Measurements from ENCODE around the gene PTPRK.
"Not testable (repeated sequence)": the region's sequence is repeated elsewhere in the genome, so short reads cannot be mapped to it uniquely, and the experiment has no call there.

Gene PTPRK

GRCh38 chr6:127941228-127941627, 579.2 kb downstream of the PTPRK start:
- DNase-seq, result no peak

- DNase-seq, result no peak
These were observed 580.8 kb downstream of the PTPRK start for GRCh38 chr6:127939442-127940066.

DNA sequence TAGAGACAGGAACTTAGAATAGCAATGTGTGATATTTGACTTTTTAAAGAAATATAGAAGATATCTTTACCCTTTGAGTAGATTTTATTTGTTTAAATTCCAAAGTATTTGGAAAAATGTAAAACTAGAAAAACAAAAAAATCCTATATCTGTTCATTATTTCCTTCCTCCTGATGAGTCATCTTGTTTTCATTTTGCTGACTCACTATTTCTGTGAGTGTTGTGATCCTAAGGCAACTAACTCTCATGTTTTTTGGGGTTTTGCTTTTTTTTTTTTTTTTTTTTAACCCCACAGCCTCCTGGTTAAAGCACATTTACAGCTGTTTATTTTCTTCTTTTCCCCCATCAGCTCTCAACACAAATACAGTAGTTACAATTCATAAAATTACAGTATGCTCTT, 581.7 kb downstream of the PTPRK start:
- DNase-seq, result no peak

GRCh38 chr6:127937747-127938146, 582.7 kb downstream of the PTPRK start:
- no peak for DNase-seq

- DNase-seq, result no peak
These were observed 583.3 kb downstream of the PTPRK start for GRCh38 chr6:127937102-127937501.

- DNase-seq, result no peak
These were observed 585.4 kb downstream of the PTPRK start for GRCh38 chr6:127934956-127935355.

- no peak for DNase-seq
These were observed 586.3 kb downstream of the PTPRK start for GRCh38 chr6:127933852-127934840.

DNA sequence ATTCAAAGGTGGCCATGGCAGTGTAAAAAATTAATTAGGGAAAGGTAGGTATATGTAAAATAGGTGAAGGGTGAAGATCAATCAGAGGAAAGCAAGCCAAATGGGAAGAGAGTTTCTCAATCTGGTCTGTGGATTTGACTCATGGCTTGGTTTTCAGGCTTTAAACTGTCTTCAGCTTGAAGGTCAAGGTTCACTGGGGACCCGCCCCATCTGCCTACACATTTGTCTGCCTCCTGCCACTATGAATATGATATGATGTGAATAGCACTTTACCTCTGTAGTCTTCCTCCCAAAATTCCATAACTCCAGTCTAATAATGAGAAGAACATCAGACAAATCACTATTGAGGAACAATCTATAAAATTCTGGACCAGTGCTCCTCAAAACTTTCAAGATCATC, 587.3 kb downstream of the PTPRK start:
- no peak for DNase-seq

GRCh38 chr6:127932708-127933107, 587.7 kb downstream of the PTPRK start:
- no peak for DNase-seq

DNA sequence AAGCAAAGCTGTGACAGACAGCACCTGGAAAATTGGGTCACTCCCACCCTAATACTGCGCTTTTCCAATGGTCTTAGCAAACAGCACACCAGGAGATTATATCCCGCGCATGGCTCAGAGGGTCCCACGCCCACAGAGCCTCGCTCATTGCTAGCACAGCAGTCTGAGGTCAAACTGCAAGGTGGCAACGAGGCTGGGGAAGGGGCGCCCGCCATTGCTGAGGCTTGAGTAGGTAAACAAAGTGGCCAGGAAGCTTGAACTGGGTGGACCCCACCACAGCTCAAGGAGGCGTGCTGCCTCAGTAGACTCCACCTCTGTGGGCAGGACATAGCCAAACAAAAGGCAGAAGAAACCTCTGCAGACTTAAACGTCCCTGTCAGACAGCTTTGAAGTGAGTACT, 594.0 kb downstream of the PTPRK start:
- not testable (repeated sequence) for DNase-seq

- no peak for DNase-seq
These were observed 596.0 kb downstream of the PTPRK start for GRCh38 chr6:127924440-127924839.

GRCh38 chr6:127924031-127924430, 596.4 kb downstream of the PTPRK start:
- DNase-seq, result no peak

- DNase-seq, result peak; percentile 8
These were observed 597.3 kb downstream of the PTPRK start for GRCh38 chr6:127923135-127923534.

GRCh38 chr6:127921982-127922381, 598.4 kb downstream of the PTPRK start:
- DNase-seq, result no peak

DNA sequence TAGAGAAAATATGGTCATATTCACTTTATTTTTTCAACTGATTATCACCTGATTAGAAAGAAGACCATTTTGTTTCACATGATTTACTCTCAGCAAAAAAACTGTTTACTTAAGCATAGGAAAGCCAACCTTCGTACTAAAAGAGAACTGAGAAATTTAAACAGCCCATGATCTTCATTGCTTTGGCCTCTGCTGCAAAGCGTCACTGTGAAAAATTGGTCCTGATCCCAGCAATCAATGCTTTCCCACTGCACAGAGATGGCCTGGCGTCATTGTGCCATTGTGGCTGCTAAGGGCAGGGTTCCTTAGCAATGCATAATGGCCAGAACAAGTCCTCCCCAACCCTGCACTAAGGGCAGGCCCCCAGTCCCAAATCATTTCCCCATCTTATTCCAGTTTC, 599.6 kb downstream of the PTPRK start:
- DNase-seq, result no peak

Data from NCI-H1105 (cell line).